ENCODE data around the gene CELF1.

DNA sequence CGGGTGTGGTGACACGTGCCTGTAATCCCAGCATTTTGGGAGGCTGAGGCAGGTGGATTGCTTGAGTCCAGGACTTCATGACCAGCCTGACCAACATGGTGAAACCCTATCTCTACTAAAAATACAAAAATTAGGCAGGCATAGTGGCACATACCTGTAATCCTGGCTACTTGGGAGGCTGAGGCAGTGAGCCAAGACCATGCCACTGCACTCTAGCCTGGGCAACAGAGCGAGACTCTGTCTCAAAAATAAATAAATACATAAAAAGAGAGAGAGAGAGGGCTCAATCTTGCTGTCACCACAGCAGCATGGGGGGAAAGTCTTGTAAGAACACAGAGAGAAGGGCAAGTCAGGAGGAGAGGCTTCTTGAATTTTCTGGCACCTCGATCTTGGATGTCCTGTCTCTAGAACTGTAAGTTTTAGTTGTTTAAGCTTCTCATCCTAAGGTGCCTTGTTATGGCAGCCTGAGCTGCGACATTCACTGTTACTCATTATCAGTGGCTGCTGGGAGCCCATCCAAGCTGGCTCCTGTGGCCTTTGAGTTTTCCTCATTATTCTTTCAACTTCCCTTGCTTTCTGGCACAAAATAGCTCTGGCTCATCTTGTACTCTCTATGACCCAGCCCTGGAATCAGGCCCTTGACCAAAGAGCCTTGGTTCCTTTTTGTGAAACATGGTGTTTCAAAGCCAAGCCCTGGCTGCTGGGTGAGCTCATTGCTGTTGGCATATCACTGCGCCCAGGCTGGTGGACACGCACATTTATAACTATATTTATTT is 118.7 kb downstream of the CELF1 start:
- TF ChIP-seq, protein P1, sequence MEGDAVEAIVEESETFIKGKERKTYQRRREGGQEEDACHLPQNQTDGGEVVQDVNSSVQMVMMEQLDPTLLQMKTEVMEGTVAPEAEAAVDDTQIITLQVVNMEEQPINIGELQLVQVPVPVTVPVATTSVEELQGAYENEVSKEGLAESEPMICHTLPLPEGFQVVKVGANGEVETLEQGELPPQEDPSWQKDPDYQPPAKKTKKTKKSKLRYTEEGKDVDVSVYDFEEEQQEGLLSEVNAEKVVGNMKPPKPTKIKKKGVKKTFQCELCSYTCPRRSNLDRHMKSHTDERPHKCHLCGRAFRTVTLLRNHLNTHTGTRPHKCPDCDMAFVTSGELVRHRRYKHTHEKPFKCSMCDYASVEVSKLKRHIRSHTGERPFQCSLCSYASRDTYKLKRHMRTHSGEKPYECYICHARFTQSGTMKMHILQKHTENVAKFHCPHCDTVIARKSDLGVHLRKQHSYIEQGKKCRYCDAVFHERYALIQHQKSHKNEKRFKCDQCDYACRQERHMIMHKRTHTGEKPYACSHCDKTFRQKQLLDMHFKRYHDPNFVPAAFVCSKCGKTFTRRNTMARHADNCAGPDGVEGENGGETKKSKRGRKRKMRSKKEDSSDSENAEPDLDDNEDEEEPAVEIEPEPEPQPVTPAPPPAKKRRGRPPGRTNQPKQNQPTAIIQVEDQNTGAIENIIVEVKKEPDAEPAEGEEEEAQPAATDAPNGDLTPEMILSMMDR (IDR thresholded peaks at IDR 0.05) = no peak
- TF ChIP-seq POLR2A (IDR thresholded peaks at IDR 0.05) = no peak
